KOPT-K1 (cell line): ENCODE measurements around the gene TRIM42.

Experiments used
- H3K27ac ChIP-seq: fragments of 200-600 bp; sonication (generic); 2 replicates; pipeline ENCODE4 v1.5.1; 2016; ENCODE audit warnings: antibody characterized with exemption, mild to moderate bottlenecking, low read depth, low read length; ENCODE audit not compliant: poor library complexity, severe bottlenecking
- H3K36me3 ChIP-seq: fragments of 200-600 bp; sonication (generic); 2 replicates; pipeline ENCODE4 v1.5.1; 2017; ENCODE audit warnings: antibody characterized with exemption, mild to moderate bottlenecking, low read length, moderate library complexity; ENCODE audit not compliant: insufficient read depth
- H3K9me3 ChIP-seq: fragments of 200-600 bp; sonication (generic); 2 replicates; pipeline ENCODE4 v1.5.1; 2017; ENCODE audit warnings: antibody characterized with exemption, low read length, mild to moderate bottlenecking; ENCODE audit not compliant: insufficient read depth, poor library complexity, severe bottlenecking

TRIM42 gene

DNA sequence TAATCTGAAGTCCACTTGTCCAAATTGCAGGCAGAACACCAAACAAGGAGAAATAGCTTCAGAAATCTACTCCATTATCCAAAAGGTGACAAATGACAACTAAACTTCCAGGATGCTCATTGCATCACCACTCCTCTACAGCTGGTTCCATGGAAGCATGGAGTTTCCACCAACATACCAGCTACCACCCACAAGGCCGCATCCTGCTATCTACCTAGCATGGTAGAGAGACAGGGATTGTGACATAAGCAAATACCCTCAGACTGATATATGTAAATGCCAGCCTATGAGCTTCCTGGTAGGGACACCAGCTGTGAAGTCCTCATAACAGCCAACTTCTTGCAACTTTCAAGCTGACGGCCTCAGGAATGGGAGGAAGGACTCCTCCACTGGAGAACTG, at the start of gene TRIM42:
Gene TRIM42 (plus strand): TSS at position 301 of the 400 bp plus-strand sequence. CDS start 166 bp downstream, outside the sequence.
- no peaks in the 10 kb centered on the region for H3K36me3 ChIP-seq
- no peaks in the 10 kb centered on the region for H3K9me3 ChIP-seq
- H3K27ac ChIP-seq, result no peak within 1 kb of the TSS

DNA sequence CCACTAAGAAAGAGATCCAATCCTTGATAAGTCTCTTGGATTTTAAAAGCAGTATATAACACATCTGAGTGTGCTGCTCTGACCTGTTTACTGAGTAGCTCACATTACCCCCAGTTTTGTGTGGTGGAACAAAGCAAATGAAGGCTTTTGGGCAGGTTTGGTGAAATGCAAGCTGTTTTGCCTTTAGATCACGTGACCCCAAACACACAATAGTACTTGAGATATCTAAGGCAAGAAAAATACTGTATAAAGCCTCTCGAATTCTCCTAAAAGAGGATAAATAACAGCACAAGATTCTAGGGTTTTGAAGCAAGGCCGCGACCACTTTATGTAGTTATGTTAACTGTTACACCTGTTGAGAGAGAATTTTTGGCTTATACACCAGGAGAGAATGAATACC, 49.3 kb upstream of the TRIM42 start:
- H3K36me3 ChIP-seq, result no peaks in the 10 kb centered on the region

DNA sequence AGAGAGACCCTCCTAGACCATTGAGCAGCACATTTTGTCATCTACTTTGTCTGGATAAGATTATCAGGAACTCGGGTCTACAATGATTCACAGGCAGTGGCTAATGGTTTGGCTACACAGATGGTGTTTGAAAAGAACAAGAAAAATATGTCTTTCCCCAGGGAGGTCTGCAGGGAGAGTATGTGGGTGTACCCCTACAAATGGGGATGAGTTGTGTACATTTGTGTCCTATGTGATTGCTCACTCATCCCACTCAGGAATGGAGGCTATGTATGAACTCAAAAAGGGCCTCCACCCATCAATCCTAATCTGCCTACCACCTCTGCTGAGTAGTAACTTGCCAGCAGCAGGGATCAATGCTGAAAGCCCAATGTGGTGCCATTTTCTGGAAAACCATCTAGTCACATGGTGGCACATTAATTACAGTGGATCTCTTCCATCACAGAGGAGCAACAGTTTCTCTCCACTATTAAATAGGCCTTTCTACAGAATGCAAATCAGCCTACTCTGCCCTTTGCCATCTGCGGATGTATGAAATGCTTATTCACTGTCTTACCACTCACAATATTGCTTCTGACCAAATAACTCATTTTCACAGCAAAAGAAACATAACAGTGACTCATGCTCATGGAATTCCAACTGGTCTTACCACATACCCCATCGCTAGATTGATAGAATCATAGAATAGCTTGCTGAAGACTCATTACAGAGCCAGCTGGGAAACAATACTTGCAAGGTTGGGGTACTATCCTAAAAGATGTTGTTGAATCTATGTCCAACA, 48.3 kb upstream of the TRIM42 start:
- H3K36me3 ChIP-seq, result no peaks in the 10 kb centered on the region
- no peaks in the 10 kb centered on the region for H3K9me3 ChIP-seq
- H3K27ac ChIP-seq, result no peak overlapping the region

More for the DNA sequence above, 49.3 kb upstream of the TRIM42 start:
- no peaks in the 10 kb centered on the region for H3K9me3 ChIP-seq
- H3K27ac ChIP-seq, result no peak overlapping the region

DNA sequence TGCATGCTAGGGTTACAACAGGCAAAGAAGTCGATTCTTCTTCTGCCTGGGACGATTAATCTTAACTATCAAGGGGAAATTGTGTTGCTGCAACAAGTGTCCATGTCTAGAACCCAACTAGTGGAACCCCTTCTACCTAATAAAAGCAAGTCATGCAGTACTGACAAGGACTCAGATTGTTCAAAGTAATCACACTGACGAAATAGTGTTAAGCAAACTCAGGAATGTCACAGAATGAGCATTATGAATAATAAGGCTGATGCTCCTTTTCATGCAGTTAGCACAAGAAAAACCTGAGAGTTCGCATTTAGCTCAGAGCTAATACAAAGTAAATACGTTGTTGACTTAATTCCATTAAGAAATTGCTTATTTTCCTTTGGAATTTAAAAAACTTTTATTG, 47.5 kb upstream of the TRIM42 start:
- Histone ChIP-seq H3K9me3 (no peaks in the 10 kb centered on the region), H3K36me3 (no peaks in the 10 kb centered on the region), H3K27ac (no peak overlapping the region)

DNA sequence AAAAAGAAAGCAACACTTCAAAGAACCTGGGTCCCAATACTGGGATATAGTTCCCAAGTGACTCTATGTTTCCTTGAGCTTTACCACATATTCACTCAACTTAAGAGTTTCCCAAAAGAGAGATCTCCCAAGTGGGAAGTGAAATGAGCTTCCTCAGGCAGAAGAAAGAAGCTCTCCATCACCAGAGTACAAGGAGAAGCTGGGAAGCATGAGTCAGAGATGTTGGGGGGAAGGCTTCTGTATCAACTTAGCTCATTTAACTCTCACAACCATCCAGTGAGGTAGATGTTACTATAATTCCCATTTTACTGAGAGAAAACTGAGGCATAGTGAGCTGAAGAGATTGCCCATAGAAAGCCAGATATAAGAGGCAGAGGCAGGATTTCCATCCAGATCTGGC, 47.0 kb upstream of the TRIM42 start:
- no peaks in the 10 kb centered on the region for H3K36me3 ChIP-seq
- H3K27ac ChIP-seq, result no peak overlapping the region

DNA sequence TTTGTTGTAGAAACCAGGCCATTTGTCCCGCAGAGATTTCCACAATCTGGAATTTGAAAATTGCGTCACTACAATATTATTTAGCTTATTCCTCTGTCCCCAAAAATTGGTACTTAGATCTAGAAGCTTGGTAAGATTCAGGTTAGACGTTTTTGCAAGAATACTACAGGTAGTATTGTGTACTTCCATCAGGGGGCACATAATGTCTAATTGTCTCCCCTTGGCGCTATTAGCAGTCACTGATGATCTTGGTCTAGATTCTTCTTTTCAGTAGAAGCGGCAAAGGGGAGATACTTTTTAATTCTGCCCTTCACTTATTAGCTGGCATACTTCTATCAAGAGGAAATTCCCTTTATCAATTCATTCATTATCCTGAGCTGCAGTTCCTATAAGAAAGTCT, 42.6 kb upstream of the TRIM42 start:
- Histone ChIP-seq H3K9me3 (no peaks in the 10 kb centered on the region), H3K36me3 (no peaks in the 10 kb centered on the region), H3K27ac (no peak overlapping the region)

More for the DNA sequence above, 47.0 kb upstream of the TRIM42 start:
- H3K9me3 ChIP-seq, result no peaks in the 10 kb centered on the region

DNA sequence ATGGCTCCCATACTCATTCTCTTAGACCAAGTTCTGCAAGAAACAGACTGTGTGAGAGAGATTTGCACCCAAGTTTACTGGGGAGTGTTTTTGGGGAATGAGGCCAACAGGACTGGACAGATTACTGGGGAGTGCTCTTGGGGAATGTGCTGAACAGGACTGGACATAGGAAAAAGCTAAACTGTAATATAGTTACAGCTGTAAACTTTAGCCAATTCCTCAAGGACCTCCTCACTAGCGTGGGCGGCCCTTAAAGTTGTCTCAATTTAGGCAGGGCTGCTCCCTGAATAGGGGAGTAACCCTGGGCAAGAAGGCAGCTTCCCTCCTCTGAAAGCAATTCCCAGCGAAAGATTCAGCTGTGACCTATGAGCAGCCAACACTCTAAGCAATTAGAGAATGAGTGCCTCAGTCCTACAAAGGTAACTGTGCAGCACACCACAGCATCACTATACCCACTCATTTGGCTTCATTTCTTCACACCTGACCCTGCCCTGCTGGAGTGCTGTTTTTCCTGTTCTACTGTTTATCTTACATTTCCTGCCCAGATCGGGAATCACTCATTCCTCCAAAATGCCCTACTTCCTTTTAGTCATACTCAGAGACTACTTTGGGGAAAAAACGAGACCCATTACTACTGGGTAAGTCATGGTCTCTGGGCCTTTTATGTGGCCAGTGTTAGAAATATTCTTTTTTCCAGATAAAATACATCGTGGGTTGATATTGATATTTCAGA, 41.3 kb upstream of the TRIM42 start:
- Histone ChIP-seq H3K27ac (no peak overlapping the region), H3K36me3 (no peaks in the 10 kb centered on the region), H3K9me3 (no peaks in the 10 kb centered on the region)

DNA sequence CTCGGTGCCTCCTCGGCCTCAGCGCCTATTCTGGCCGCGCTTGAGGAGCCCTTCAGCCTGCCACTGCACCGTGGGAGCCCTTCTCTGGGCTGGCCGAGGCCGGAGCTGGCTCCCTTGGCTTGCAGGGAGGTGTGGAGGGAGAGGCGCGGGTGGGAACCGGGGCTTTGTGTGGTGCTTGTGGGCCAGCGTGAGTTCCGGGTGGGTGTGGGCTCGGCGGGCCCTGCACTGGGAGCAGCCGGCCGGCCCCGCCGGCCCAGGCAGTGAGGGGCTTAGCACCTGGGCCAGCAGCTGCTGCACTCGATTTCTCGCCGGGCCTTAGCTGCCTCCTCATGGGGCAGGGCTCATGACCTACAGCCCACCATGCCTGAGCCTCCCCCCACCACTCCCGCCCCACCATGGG, 26.6 kb upstream of the TRIM42 start:
- no peaks in the 10 kb centered on the region for H3K36me3 ChIP-seq
- H3K27ac ChIP-seq, result no peak overlapping the region

DNA sequence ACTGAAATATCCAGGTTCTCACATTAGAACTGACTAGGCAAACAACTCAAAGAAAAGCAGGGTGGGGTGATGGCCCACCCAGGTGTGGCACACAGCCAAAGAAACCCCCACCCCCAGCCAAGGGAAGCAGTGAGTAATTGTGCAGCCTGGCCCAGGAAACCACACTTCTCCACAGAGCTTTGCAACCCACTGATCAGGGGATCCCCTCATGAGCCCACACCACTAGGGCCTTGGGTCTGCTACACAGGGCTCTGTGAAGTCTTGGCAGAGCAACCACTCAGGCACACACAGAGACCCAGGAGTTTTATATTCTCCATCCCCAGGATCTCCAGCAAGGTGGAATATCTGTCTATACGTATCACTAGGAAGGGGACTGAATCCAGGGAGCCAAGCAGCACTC, 22.2 kb upstream of the TRIM42 start:
- Histone ChIP-seq H3K9me3 (no peaks in the 10 kb centered on the region), H3K27ac (no peak overlapping the region), H3K36me3 (no peaks in the 10 kb centered on the region)

More for the DNA sequence above, 26.6 kb upstream of the TRIM42 start:
- H3K9me3 ChIP-seq, result no peaks in the 10 kb centered on the region

DNA sequence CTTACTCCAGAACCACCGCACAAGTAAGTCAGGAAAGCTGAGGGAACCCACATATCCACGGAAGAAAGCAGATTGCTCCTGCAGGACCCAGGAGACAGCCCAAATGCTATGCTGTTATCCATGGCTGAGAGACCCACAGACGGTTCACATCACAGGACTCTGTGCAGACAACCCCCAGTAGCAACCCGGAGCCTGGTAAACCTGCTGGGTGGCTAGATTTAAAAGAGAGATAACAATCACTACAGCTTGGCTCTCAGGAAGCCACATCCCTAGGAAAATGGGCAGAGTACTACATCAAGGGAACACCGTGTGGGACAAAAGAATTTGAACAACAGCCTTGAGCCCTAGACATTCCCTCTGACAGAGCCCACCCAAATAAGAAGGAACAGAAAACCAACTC, 13.8 kb upstream of the TRIM42 start:
- Histone ChIP-seq H3K27ac (no peak overlapping the region), H3K36me3 (no peaks in the 10 kb centered on the region), H3K9me3 (no peaks in the 10 kb centered on the region)

DNA sequence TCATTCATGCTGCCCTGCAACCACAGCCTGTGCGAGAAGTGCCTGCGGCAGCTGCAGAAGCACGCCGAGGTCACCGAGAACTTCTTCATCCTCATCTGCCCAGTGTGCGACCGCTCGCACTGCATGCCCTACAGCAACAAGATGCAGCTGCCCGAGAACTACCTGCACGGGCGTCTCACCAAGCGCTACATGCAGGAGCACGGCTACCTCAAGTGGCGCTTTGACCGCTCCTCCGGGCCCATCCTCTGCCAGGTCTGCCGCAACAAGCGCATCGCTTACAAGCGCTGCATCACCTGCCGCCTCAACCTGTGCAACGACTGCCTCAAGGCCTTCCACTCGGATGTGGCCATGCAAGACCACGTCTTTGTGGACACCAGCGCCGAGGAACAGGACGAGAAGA, 4.7 kb downstream of the TRIM42 start:
- Histone ChIP-seq H3K27ac (no peak overlapping the region), H3K36me3 (no peaks in the 10 kb centered on the region), H3K9me3 (no peaks in the 10 kb centered on the region)

DNA sequence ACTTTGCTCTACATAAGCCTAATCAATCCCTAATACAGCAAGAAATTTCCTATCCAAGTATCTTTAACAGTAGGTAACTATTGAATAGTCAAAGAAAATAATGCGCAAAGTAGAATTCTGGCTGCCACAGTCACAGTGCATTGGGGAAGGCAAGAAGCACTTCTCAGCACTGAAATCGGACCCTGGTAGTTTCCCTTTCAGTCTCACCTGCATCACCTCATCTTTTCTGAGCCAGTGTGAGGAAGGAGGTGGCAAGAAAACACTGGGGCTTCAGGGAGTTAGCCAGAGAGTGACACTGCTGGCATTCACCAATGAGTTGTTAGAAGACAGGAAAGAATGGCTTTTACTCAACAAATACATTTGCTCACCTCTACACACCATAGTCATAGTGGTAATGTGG, 8.3 kb downstream of the TRIM42 start:
- H3K9me3 ChIP-seq, result no peaks in the 10 kb centered on the region

DNA sequence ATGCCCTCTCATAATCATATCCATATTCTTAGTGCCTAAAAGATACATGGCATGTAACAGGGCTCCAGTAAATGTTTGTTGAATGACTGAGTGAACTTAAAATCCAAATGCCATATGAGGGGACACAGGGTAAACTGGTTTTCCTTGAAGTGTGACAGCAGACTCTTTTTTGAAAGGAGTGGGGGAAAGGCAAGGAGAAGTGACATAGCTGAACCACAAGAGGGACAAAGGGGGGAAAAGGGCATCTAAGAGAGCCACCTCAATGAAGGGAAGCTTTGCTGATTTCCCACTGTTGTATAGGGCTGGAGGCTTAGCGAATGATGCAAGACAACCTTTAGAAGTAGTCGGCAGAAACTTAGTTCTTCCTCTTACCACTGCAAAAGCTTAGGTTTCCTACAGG, 9.1 kb downstream of the TRIM42 start:
- Histone ChIP-seq H3K36me3 (no peaks in the 10 kb centered on the region), H3K9me3 (no peaks in the 10 kb centered on the region), H3K27ac (no peak overlapping the region)

More for the DNA sequence above, 8.3 kb downstream of the TRIM42 start:
- no peak overlapping the region for H3K27ac ChIP-seq
- no peaks in the 10 kb centered on the region for H3K36me3 ChIP-seq

DNA sequence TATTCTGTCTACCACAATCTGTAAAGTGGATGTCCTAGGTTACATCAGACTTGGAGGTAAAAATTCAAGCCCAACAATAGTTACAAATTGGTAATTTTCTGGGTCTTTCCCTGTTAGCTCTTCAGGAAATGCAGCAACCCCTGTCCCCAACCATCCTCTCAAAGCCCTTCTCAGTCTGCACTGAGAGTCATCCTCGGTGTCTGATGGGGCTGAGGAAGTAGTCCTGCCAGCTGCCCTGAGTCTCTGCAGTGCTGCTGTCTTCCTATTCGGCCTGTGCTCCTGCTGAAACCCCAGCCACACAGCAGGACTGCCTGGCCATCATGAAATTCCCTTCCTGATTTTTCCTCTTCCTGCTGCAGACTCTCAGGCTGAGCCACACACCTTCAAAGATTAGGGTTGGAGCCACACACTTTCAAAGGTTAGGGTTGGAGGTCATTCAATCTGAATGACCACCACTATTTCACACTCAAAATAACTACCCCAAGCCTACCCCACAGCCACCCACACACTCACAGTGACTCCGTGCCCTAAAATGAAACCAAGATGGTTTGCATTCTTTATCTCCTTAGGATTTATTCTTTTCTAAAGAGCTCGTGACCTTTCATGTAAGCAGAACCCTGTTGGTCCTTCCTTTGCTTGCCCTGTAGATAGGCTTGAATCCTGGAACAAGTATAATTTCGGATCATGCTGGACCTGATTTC, 17.6 kb downstream of the TRIM42 start:
- Histone ChIP-seq H3K9me3 (no peaks in the 10 kb centered on the region), H3K27ac (no peak overlapping the region), H3K36me3 (no peaks in the 10 kb centered on the region)

DNA sequence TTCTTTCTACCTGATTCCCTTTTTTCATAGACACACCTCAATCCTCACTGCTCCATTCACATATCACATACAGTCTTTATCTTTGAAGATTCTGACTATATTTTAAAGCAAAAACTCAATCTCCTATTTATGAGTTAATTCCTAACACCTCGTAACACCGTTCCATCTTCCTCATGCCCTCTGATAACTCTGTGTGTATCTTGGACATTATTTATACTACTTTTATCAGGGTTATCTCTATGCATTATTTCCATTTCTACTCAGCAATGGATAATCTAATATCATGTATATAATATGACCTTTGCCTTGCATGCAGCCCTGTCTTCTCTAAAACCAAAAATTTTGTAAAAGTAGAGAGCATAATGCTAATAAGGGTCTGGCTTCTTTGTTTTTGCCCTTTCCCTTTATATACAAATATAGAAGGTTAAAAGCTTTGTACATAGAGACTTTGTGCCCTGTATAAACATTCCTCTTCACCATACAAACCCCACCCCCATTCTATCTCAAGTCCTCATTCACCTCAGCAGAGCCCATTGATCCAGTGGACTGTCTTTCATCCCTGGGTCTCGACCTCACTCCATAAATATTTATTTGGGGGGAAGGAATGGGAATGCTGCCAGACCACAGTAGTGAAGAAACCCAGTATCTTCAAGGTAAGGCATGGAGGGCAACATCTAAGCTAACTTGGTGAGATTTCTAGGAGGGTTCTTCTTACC, 21.8 kb downstream of the TRIM42 start:
- no peaks in the 10 kb centered on the region for H3K9me3 ChIP-seq
- H3K36me3 ChIP-seq, result no peaks in the 10 kb centered on the region
- H3K27ac ChIP-seq, result no peak overlapping the region
